ENCODE measurements around the gene WASL.

WASL gene

GRCh38 chr7:123666492-123666891, 82.3 kb downstream of the WASL start:
- no peaks in the 10 kb centered on the region for H3K4me1 ChIP-seq (ENCODE audit: control insufficient read depth, insufficient read depth, low read length)
- H3K4me3 ChIP-seq (ENCODE audit: low read length): no peak overlapping the region
- H3K9ac ChIP-seq (ENCODE audit: low read depth, low read length): no peak overlapping the region
- H3K4me2 ChIP-seq (ENCODE audit: low read length): no peak overlapping the region
- H3K36me3 ChIP-seq (ENCODE audit: insufficient read depth, low read length): no peaks in the 10 kb centered on the region
- no peaks in the 10 kb centered on the region for H3K9me3 ChIP-seq (replicated peaks; ENCODE audit: low read length)
- peaks cover 3% of the 10 kb centered on the region for H3K27me3 ChIP-seq (ENCODE audit: control insufficient read depth, insufficient read depth, low read length)

DNA sequence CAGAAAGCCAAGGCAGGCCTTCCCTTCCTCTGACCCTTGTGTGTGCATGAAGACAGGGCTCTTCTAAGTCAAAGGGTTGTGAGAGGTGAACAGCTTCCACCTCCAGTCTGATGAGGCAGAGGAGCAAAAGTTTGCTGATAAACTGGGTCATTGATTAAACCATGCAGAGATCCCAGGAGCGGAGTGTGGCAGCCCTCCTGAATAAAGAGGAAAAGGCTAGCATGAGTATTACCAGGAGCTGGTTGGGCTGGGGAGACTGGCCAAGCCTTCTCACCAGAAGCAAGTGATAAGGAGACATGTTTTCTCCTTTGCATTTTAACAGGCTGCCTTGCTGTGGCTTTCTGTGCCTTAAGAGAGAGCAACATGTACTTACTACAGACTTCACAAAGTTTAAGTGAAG, 82.9 kb downstream of the WASL start:
- no peak overlapping the region for H3K9ac ChIP-seq (ENCODE audit: low read depth, low read length)
- H3K4me1 ChIP-seq (ENCODE audit: control insufficient read depth, insufficient read depth, low read length): no peaks in the 10 kb centered on the region
- H3K4me2 ChIP-seq (ENCODE audit: low read length): no peak overlapping the region
- H3K9me3 ChIP-seq (replicated peaks; ENCODE audit: low read length): no peaks in the 10 kb centered on the region
- H3K36me3 ChIP-seq (ENCODE audit: insufficient read depth, low read length): no peaks in the 10 kb centered on the region
- H3K27me3 ChIP-seq (ENCODE audit: control insufficient read depth, insufficient read depth, low read length): peaks cover 3% of the 10 kb centered on the region
- no peak overlapping the region for H3K4me3 ChIP-seq (ENCODE audit: low read length)

DNA sequence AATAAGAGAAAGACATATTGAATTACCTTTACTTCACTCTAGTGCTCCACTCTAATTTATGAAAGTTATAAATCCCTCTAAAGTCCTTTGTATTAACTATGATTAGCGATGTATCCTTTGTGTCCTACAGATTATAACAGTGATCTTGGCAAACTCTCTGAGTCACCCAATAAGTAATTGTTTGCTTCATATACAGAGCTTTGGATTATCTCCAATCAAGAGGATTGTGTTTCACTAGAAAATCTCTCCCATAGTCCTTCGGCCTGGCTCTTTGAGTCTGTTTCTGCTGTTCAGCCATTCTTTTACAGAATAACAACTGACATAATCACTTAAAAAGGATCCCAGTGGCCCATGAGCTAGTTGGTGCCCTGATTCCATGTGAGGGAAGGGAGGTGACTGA, 83.6 kb downstream of the WASL start:
- no peak overlapping the region for H3K9ac ChIP-seq (ENCODE audit: low read depth, low read length)
- no peaks in the 10 kb centered on the region for H3K4me1 ChIP-seq (ENCODE audit: control insufficient read depth, insufficient read depth, low read length)
- H3K9me3 ChIP-seq (replicated peaks; ENCODE audit: low read length): no peaks in the 10 kb centered on the region
- H3K27me3 ChIP-seq (ENCODE audit: control insufficient read depth, insufficient read depth, low read length): peaks cover 3% of the 10 kb centered on the region
- H3K36me3 ChIP-seq (ENCODE audit: insufficient read depth, low read length): no peaks in the 10 kb centered on the region
- H3K4me3 ChIP-seq (ENCODE audit: low read length): no peak overlapping the region
- no peak overlapping the region for H3K4me2 ChIP-seq (ENCODE audit: low read length)

GRCh38 chr7:123663200-123663599, 85.6 kb downstream of the WASL start:
- H3K27me3 ChIP-seq (ENCODE audit: control insufficient read depth, insufficient read depth, low read length): peaks cover 3% of the 10 kb centered on the region
- H3K4me2 ChIP-seq (ENCODE audit: low read length): no peak overlapping the region
- H3K4me1 ChIP-seq (ENCODE audit: control insufficient read depth, insufficient read depth, low read length): no peaks in the 10 kb centered on the region
- H3K4me3 ChIP-seq (ENCODE audit: low read length): no peak overlapping the region
- H3K9me3 ChIP-seq (replicated peaks; ENCODE audit: low read length): no peaks in the 10 kb centered on the region
- no peak overlapping the region for H3K9ac ChIP-seq (ENCODE audit: low read depth, low read length)
- H3K36me3 ChIP-seq (ENCODE audit: insufficient read depth, low read length): no peaks in the 10 kb centered on the region

- Histone ChIP-seq H3K4me2 (ENCODE audit: low read length) (no peak overlapping the region), H3K9me3 (replicated peaks; ENCODE audit: low read length) (no peaks in the 10 kb centered on the region), H3K4me3 (ENCODE audit: low read length) (no peak overlapping the region), H3K36me3 (ENCODE audit: insufficient read depth, low read length) (no peaks in the 10 kb centered on the region), H3K27me3 (ENCODE audit: control insufficient read depth, insufficient read depth, low read length) (peaks cover 3% of the 10 kb centered on the region), H3K9ac (ENCODE audit: low read depth, low read length) (no peak overlapping the region), H3K4me1 (ENCODE audit: control insufficient read depth, insufficient read depth, low read length) (no peaks in the 10 kb centered on the region)
Measured at GRCh38 chr7:123662755-123663154, 86.0 kb downstream of the WASL start.

DNA sequence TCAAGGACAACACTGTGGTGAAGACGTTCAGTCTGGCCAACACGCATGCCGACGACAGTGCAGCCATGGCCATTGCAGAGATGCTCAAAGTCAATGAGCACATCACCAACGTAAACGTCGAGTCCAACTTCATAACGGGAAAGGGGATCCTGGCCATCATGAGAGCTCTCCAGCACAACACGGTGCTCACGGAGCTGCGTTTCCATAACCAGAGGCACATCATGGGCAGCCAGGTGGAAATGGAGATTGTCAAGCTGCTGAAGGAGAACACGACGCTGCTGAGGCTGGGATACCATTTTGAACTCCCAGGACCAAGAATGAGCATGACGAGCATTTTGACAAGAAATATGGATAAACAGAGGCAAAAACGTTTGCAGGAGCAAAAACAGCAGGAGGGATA, 86.5 kb downstream of the WASL start:
- no peak overlapping the region for H3K4me3 ChIP-seq (ENCODE audit: low read length)
- H3K27me3 ChIP-seq (ENCODE audit: control insufficient read depth, insufficient read depth, low read length): peaks cover 3% of the 10 kb centered on the region
- no peak overlapping the region for H3K4me2 ChIP-seq (ENCODE audit: low read length)
- no peaks in the 10 kb centered on the region for H3K9me3 ChIP-seq (replicated peaks; ENCODE audit: low read length)
- no peaks in the 10 kb centered on the region for H3K36me3 ChIP-seq (ENCODE audit: insufficient read depth, low read length)
- no peak overlapping the region for H3K9ac ChIP-seq (ENCODE audit: low read depth, low read length)
- H3K4me1 ChIP-seq (ENCODE audit: control insufficient read depth, insufficient read depth, low read length): no peaks in the 10 kb centered on the region

DNA sequence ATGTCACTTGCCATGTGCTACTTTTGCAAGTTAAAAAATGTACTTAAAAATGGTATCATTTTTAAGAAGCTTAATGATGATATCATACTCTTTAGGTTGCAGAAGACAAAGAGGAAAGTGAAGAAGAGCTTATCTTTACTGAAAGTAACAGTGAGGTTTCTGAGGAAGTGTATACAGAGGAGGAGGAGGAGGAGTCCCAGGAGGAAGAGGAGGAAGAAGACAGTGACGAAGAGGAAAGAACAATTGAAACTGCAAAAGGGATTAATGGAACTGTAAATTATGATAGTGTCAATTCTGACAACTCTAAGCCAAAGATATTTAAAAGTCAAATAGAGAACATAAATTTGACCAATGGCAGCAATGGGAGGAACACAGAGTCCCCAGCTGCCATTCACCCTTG, 87.0 kb downstream of the WASL start:
- Histone ChIP-seq H3K27me3 (ENCODE audit: control insufficient read depth, insufficient read depth, low read length) (peaks cover 3% of the 10 kb centered on the region), H3K4me2 (ENCODE audit: low read length) (no peak overlapping the region), H3K9ac (ENCODE audit: low read depth, low read length) (no peak overlapping the region), H3K36me3 (ENCODE audit: insufficient read depth, low read length) (no peaks in the 10 kb centered on the region), H3K4me1 (ENCODE audit: control insufficient read depth, insufficient read depth, low read length) (no peaks in the 10 kb centered on the region), H3K4me3 (ENCODE audit: low read length) (no peak overlapping the region), H3K9me3 (replicated peaks; ENCODE audit: low read length) (no peaks in the 10 kb centered on the region)

DNA sequence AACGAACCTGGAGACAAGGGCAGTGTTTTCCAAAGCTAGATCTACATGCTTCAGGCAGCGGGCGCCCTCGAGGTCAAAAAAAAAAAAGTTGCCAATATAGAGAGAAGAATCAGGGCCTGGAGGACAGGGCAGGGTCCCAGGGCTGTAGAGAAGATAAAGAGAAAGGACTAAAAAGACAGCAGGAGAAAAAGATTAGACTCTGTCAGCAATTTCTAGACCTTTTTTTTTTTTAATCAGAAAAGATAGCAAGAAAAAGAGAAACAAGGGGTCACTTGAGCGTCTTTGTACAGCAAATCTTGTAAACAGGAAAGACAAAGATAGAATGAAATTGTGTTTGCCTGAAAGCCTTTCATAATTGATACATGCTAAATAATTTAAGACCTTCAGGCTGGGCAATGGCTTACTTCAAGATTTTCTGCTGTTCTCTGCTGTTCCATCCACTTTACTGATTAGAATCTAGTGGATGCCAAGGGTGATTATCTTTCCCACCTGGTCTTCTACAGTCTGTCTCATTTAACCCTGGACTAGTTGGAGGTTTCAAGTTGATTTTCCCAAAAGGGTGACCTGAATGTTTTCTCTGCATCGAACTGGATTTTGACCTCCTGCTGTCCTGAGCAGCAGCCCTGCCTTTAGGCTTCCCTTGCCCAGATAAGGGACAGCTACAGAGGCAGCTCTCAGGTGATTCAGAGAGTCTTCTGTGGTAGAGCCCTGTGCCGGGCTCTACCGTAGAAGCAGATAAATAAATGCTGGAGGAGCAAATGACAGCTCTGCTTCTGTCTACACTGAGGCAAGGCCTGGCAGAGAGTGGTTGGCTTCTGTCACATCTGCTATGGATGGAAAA, 88.1 kb downstream of the WASL start:
- no peak overlapping the region for H3K4me2 ChIP-seq (ENCODE audit: low read length)
- no peaks in the 10 kb centered on the region for H3K9me3 ChIP-seq (replicated peaks; ENCODE audit: low read length)
- no peaks in the 10 kb centered on the region for H3K36me3 ChIP-seq (ENCODE audit: insufficient read depth, low read length)
- peaks cover 3% of the 10 kb centered on the region for H3K27me3 ChIP-seq (ENCODE audit: control insufficient read depth, insufficient read depth, low read length)
- H3K4me1 ChIP-seq (ENCODE audit: control insufficient read depth, insufficient read depth, low read length): no peaks in the 10 kb centered on the region
- no peak overlapping the region for H3K9ac ChIP-seq (ENCODE audit: low read depth, low read length)
- H3K4me3 ChIP-seq (ENCODE audit: low read length): no peak overlapping the region

DNA sequence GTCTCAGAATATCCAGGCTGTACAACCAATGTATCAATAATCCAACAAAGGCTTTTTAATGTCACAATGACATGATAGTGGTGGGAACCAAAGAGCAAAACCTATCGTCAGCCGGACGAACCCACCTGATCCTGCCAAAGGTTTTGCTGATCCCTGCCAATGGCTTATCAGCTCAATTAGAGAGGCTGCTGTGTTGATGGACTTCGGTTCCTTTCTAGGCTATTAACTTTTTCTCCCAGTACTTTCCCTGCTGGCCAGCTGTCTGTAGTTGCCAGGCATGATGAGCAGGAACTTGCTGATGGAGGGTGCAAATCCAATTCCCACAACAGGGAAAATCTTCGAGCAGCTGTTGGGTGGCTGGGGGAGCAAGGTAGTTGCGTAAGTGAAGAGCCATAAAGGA, 90.8 kb downstream of the WASL start:
- Histone ChIP-seq H3K4me3 (ENCODE audit: low read length) (no peak overlapping the region), H3K9me3 (replicated peaks; ENCODE audit: low read length) (no peaks in the 10 kb centered on the region), H3K27me3 (ENCODE audit: control insufficient read depth, insufficient read depth, low read length) (peaks cover 3% of the 10 kb centered on the region), H3K36me3 (ENCODE audit: insufficient read depth, low read length) (no peaks in the 10 kb centered on the region), H3K4me1 (ENCODE audit: control insufficient read depth, insufficient read depth, low read length) (no peaks in the 10 kb centered on the region), H3K4me2 (ENCODE audit: low read length) (no peak overlapping the region), H3K9ac (ENCODE audit: low read depth, low read length) (no peak overlapping the region)

- H3K9me3 ChIP-seq (replicated peaks; ENCODE audit: low read length): no peaks in the 10 kb centered on the region
- H3K36me3 ChIP-seq (ENCODE audit: insufficient read depth, low read length): no peaks in the 10 kb centered on the region
- H3K9ac ChIP-seq (ENCODE audit: low read depth, low read length): no peak overlapping the region
- H3K4me3 ChIP-seq (ENCODE audit: low read length): no peak overlapping the region
- peaks cover 3% of the 10 kb centered on the region for H3K27me3 ChIP-seq (ENCODE audit: control insufficient read depth, insufficient read depth, low read length)
- no peak overlapping the region for H3K4me2 ChIP-seq (ENCODE audit: low read length)
- no peaks in the 10 kb centered on the region for H3K4me1 ChIP-seq (ENCODE audit: control insufficient read depth, insufficient read depth, low read length)
Measured at GRCh38 chr7:123657304-123657685, 91.5 kb downstream of the WASL start.

- H3K9me3 ChIP-seq (replicated peaks; ENCODE audit: low read length): no peaks in the 10 kb centered on the region
- H3K9ac ChIP-seq (ENCODE audit: low read depth, low read length): no peak overlapping the region
- no peak overlapping the region for H3K4me3 ChIP-seq (ENCODE audit: low read length)
- no peaks in the 10 kb centered on the region for H3K27me3 ChIP-seq (ENCODE audit: control insufficient read depth, insufficient read depth, low read length)
- H3K4me1 ChIP-seq (ENCODE audit: control insufficient read depth, insufficient read depth, low read length): no peaks in the 10 kb centered on the region
- no peak overlapping the region for H3K4me2 ChIP-seq (ENCODE audit: low read length)
- H3K36me3 ChIP-seq (ENCODE audit: insufficient read depth, low read length): no peaks in the 10 kb centered on the region
Measured at GRCh38 chr7:123656544-123657303, 92.1 kb downstream of the WASL start.

- Histone ChIP-seq H3K36me3 (ENCODE audit: insufficient read depth, low read length) (no peaks in the 10 kb centered on the region), H3K9ac (ENCODE audit: low read depth, low read length) (no peak within 1 kb of the TSS), H3K4me2 (ENCODE audit: low read length) (no peak within 1 kb of the TSS), H3K27me3 (ENCODE audit: control insufficient read depth, insufficient read depth, low read length) (no peaks in the 10 kb centered on the region), H3K4me3 (ENCODE audit: low read length) (no peak within 1 kb of the TSS), H3K9me3 (replicated peaks; ENCODE audit: low read length) (no peaks in the 10 kb centered on the region), H3K4me1 (ENCODE audit: control insufficient read depth, insufficient read depth, low read length) (no peaks in the 10 kb centered on the region)
Measured at GRCh38 chr7:123655614-123656013, 93.2 kb downstream of the WASL start, which contains the start of gene LMOD2. Gene LMOD2, plus strand, starts transcription at chr7:123655866. Its CDS starts 98 bp downstream, at chr7:123655964.

All from skeletal muscle satellite cell (primary cell).